BLaER1 (cell line): Measurements from ENCODE around the gene PLP1.

ENCODE experiments used
- H3K27ac ChIP-seq: shearing (Covaris generic); formaldehyde crosslinking; 2 replicates; pipeline ENCODE4 v1.8.1; 2022
- H3K27me3 ChIP-seq: shearing (Covaris generic); formaldehyde crosslinking; 2 replicates; pipeline ENCODE4 v1.8.1; 2022
- H3K36me3 ChIP-seq: shearing (Covaris generic); formaldehyde crosslinking; 2 replicates; pipeline ENCODE4 v1.8.1; 2022
- H3K4me1 ChIP-seq: shearing (Covaris generic); formaldehyde crosslinking; 2 replicates; pipeline ENCODE4 v1.8.1; 2022
- H3K4me2 ChIP-seq: shearing (Covaris generic); formaldehyde crosslinking; 2 replicates; pipeline ENCODE4 v1.8.1; 2022
- H3K4me3 ChIP-seq: shearing (Covaris generic); formaldehyde crosslinking; 2 replicates; pipeline ENCODE4 v1.8.1; 2022
- H3K9ac ChIP-seq: shearing (Covaris generic); formaldehyde crosslinking; 2 replicates; pipeline ENCODE4 v1.8.1; 2022
- H3K9me3 ChIP-seq: shearing (Covaris generic); formaldehyde crosslinking; 2 replicates; pipeline ENCODE4 v1.8.1; 2022
- H4K20me1 ChIP-seq: shearing (Covaris generic); formaldehyde crosslinking; 2 replicates; pipeline ENCODE4 v1.8.1; 2022
- Cebpa-rat ChIP-seq: shearing (Covaris generic); IDR thresholded peaks from 2 replicates; pipeline ENCODE4 v1.8.1; 2022

PLP1 gene

GRCh38 chrX:103780336-103781061, 3.9 kb downstream of the PLP1 start:
- TF ChIP-seq Cebpa-rat, result no peak
- Histone ChIP-seq H3K4me1 (no peaks in the 10 kb centered on the region), H3K4me3 (no peak overlapping the region), H4K20me1 (no peaks in the 10 kb centered on the region), H3K9ac (no peak overlapping the region), H3K27ac (no peak overlapping the region), H3K4me2 (no peak overlapping the region), H3K27me3 (no peaks in the 10 kb centered on the region), H3K36me3 (no peaks in the 10 kb centered on the region), H3K9me3 (no peaks in the 10 kb centered on the region)

GRCh38 chrX:103781062-103781402, 4.4 kb downstream of the PLP1 start:
- H3K9me3 ChIP-seq, result no peaks in the 10 kb centered on the region
- no peaks in the 10 kb centered on the region for H3K4me1 ChIP-seq
- H3K4me2 ChIP-seq, result no peak overlapping the region
- no peaks in the 10 kb centered on the region for H3K36me3 ChIP-seq
- H3K9ac ChIP-seq, result no peak overlapping the region
- H3K27ac ChIP-seq, result no peak overlapping the region
- no peaks in the 10 kb centered on the region for H3K27me3 ChIP-seq
- H4K20me1 ChIP-seq, result no peaks in the 10 kb centered on the region
- TF ChIP-seq Cebpa-rat, result no peak
- no peak overlapping the region for H3K4me3 ChIP-seq

DNA sequence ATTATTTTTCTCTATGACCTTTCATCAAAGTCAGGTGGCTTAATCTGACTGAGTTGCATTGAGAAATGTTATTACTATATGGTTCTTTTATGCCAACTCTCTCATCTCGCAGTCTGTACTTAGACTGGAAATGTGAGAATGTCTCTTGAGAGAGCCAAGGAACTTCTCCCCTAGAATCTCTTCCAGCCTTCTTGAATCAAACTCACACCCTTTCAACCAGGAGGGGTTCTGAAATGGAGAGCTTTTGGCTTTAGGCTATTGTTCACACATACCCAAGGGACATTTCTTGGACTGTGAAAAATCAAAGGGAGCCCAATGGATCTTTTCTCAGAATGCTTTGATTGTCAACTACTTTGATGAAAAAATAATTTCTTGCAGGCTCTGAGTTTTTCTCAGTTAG, 5.1 kb downstream of the PLP1 start:
- H3K36me3 ChIP-seq, result no peaks in the 10 kb centered on the region
- no peak for TF ChIP-seq Cebpa-rat
- H3K9ac ChIP-seq, result no peak overlapping the region

GRCh38 chrX:103782640-103783039, 6.0 kb downstream of the PLP1 start:
- H4K20me1 ChIP-seq, result no peaks in the 10 kb centered on the region

More for the DNA sequence above, 5.1 kb downstream of the PLP1 start:
- Histone ChIP-seq H3K9me3 (no peaks in the 10 kb centered on the region), H3K4me3 (no peak overlapping the region), H3K27ac (no peak overlapping the region), H4K20me1 (no peaks in the 10 kb centered on the region), H3K27me3 (no peaks in the 10 kb centered on the region), H3K4me2 (no peak overlapping the region), H3K4me1 (no peaks in the 10 kb centered on the region)

DNA sequence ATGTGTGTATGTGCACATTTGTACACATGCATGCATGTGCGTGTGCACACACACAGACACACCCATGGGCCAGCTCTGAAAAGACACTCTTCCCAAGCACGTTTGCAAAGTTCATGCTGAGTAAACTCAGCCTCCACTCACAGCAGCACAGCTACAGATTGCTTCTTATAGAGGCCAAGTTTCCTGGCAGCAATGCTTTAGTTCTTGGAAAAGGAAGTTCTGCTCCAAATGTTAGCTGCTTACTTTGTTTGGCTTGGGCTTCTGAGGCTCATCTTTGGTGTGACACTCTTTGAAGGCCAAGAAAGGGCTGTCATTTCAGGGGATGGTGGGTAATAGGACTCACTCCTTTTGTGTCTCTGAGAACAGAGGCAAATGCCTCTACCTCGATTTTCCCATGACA, 6.6 kb downstream of the PLP1 start:
- no peak overlapping the region for H3K9ac ChIP-seq
- H3K27ac ChIP-seq, result no peak overlapping the region
- no peaks in the 10 kb centered on the region for H3K4me1 ChIP-seq
- no peak overlapping the region for H3K4me2 ChIP-seq
- H3K9me3 ChIP-seq, result no peaks in the 10 kb centered on the region
- H3K4me3 ChIP-seq, result no peak overlapping the region
- H4K20me1 ChIP-seq, result no peaks in the 10 kb centered on the region
- TF ChIP-seq Cebpa-rat, result no peak
- no peaks in the 10 kb centered on the region for H3K27me3 ChIP-seq
- no peaks in the 10 kb centered on the region for H3K36me3 ChIP-seq

More at GRCh38 chrX:103782640-103783039, 6.0 kb downstream of the PLP1 start:
- TF ChIP-seq Cebpa-rat, result no peak
- no peaks in the 10 kb centered on the region for H3K27me3 ChIP-seq
- no peaks in the 10 kb centered on the region for H3K9me3 ChIP-seq
- H3K27ac ChIP-seq, result no peak overlapping the region
- H3K36me3 ChIP-seq, result no peaks in the 10 kb centered on the region
- no peak overlapping the region for H3K9ac ChIP-seq
- H3K4me3 ChIP-seq, result no peak overlapping the region
- no peaks in the 10 kb centered on the region for H3K4me1 ChIP-seq
- no peak overlapping the region for H3K4me2 ChIP-seq

DNA sequence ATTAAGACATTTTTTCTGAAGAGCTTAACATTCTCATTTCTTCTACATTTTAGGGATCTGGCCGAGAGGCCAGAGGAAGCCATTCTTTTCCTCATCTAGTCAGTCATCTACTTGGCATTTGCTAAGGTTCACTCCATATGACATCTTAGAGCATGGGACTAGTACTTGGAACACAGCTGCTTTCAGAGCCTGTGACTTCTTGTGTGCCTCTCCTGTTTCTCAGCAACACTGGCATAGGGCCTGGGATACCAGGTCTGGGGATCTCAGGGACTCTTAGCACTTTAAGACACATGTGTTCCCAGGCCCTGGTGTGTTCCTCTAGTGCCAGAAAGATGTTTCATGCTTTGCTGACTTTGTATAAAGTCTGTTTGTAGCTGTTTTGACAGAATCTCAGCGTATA, 7.3 kb downstream of the PLP1 start:
- no peaks in the 10 kb centered on the region for H3K4me1 ChIP-seq

GRCh38 chrX:103789004-103789403, 12.4 kb downstream of the PLP1 start:
- H3K9me3 ChIP-seq, result no peaks in the 10 kb centered on the region
- no peaks in the 10 kb centered on the region for H4K20me1 ChIP-seq
- H3K4me1 ChIP-seq, result no peaks in the 10 kb centered on the region
- H3K27me3 ChIP-seq, result no peaks in the 10 kb centered on the region
- H3K9ac ChIP-seq, result no peak overlapping the region
- H3K36me3 ChIP-seq, result no peaks in the 10 kb centered on the region
- no peak overlapping the region for H3K4me3 ChIP-seq
- H3K4me2 ChIP-seq, result no peak overlapping the region
- no peak for TF ChIP-seq Cebpa-rat
- no peak overlapping the region for H3K27ac ChIP-seq

More for the DNA sequence above, 7.3 kb downstream of the PLP1 start:
- Histone ChIP-seq H3K4me3 (no peak overlapping the region), H3K27me3 (no peaks in the 10 kb centered on the region), H3K36me3 (no peaks in the 10 kb centered on the region), H3K4me2 (no peak overlapping the region), H3K27ac (no peak overlapping the region), H4K20me1 (no peaks in the 10 kb centered on the region), H3K9ac (no peak overlapping the region), H3K9me3 (no peaks in the 10 kb centered on the region)
- no peak for TF ChIP-seq Cebpa-rat

- no peaks in the 10 kb centered on the region for H3K36me3 ChIP-seq
- H3K4me2 ChIP-seq, result no peak overlapping the region
- H3K4me3 ChIP-seq, result no peak overlapping the region
- no peak for TF ChIP-seq Cebpa-rat
- H3K4me1 ChIP-seq, result no peaks in the 10 kb centered on the region
- H3K9me3 ChIP-seq, result no peaks in the 10 kb centered on the region
- H4K20me1 ChIP-seq, result no peaks in the 10 kb centered on the region
- H3K9ac ChIP-seq, result no peak overlapping the region
- no peak overlapping the region for H3K27ac ChIP-seq
- no peaks in the 10 kb centered on the region for H3K27me3 ChIP-seq
Measured at GRCh38 chrX:103791228-103791627, 14.6 kb downstream of the PLP1 start.

GRCh38 chrX:103791826-103792485, 15.3 kb downstream of the PLP1 start:
- no peak overlapping the region for H3K27ac ChIP-seq
- no peak for TF ChIP-seq Cebpa-rat
- no peaks in the 10 kb centered on the region for H4K20me1 ChIP-seq
- H3K4me2 ChIP-seq, result no peak overlapping the region
- no peaks in the 10 kb centered on the region for H3K36me3 ChIP-seq
- H3K4me1 ChIP-seq, result no peaks in the 10 kb centered on the region
- H3K9me3 ChIP-seq, result no peaks in the 10 kb centered on the region
- H3K9ac ChIP-seq, result no peak overlapping the region
- H3K27me3 ChIP-seq, result no peaks in the 10 kb centered on the region
- H3K4me3 ChIP-seq, result no peak overlapping the region

DNA sequence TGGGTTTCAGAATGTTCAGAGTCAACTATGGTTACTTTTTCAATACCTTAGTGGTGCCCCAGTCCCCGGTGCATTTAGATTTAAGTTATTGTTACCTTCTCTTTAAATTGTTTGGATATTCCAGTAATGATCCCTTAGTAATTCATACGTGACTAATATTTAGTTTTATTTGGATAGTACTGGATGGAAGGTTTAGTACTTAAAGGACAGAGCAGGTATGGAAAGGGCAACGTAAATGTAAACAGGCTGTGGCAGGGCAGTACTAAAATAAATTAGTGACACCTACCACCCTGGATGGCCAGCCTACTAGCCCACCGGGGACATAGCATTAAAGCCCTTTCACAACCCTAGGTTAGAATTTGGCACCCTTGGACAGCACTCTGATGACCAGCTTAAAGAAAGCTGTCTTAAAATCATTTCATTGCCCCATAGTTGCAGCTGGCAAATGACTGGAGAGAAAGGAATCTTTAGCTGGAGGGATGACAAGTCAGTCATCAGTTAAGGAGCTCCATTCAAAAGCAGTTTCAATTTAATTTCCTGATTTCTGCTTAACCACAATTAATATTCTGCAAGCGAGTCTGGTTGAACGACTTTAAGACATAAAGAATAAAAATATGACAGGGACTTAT, 16.4 kb downstream of the PLP1 start:
- H3K4me2 ChIP-seq, result no peak overlapping the region
- no peak for TF ChIP-seq Cebpa-rat
- H4K20me1 ChIP-seq, result no peaks in the 10 kb centered on the region
- H3K9ac ChIP-seq, result no peak overlapping the region
- H3K9me3 ChIP-seq, result no peaks in the 10 kb centered on the region
- H3K27me3 ChIP-seq, result no peaks in the 10 kb centered on the region
- H3K4me3 ChIP-seq, result no peak overlapping the region
- no peaks in the 10 kb centered on the region for H3K36me3 ChIP-seq
- H3K27ac ChIP-seq, result no peak overlapping the region
- H3K4me1 ChIP-seq, result no peaks in the 10 kb centered on the region
